HG02870 (cell line): ENCODE measurements around the gene PTPRCAP.
A peak's percentile ranks its signal among the peaks of the same experiment; 100 is the strongest.

Source experiments
- ATAC-seq: cut with Tn5 transposase; IDR thresholded peaks from one replicate; pipeline ENCODE4 v1.9.1; 2021; ENCODE audit warnings: mild to moderate bottlenecking, moderate library complexity; ENCODE audit not compliant: unreplicated experiment

Gene PTPRCAP

GRCh38 chr11:67398661-67399563 lies 38.6 kb downstream of the PTPRCAP start:
- no peak for ATAC-seq

- no peak for ATAC-seq
Observed at GRCh38 chr11:67397986-67398660, 39.4 kb downstream of the PTPRCAP start.

GRCh38 chr11:67397536-67397935 lies 39.9 kb downstream of the PTPRCAP start:
- ATAC-seq, result no peak

GRCh38 chr11:67396587-67397389 lies 40.7 kb downstream of the PTPRCAP start:
- no peak for ATAC-seq

GRCh38 chr11:67396259-67396581 lies 41.3 kb downstream of the PTPRCAP start:
- no peak for ATAC-seq

GRCh38 chr11:67395555-67396258 lies 41.8 kb downstream of the PTPRCAP start:
- no peak for ATAC-seq

GRCh38 chr11:67393990-67394389 lies 43.5 kb downstream of the PTPRCAP start:
- ATAC-seq, result no peak

- ATAC-seq, result no peak
Observed at GRCh38 chr11:67393437-67393836, 44.0 kb downstream of the PTPRCAP start.

- no peak for ATAC-seq
Observed at GRCh38 chr11:67392183-67392715, 45.2 kb downstream of the PTPRCAP start.

GRCh38 chr11:67391304-67392182 lies 45.9 kb downstream of the PTPRCAP start, which contains the start of gene RAD9A:
RAD9A (plus strand) TSS chr11:67391986; CDS start chr11:67392045, 59 bp downstream.
- ATAC-seq, result peak; percentile 62

- ATAC-seq, result no peak
Observed at GRCh38 chr11:67390947-67391303, 46.6 kb downstream of the PTPRCAP start.

- ATAC-seq, result no peak
Observed at GRCh38 chr11:67389477-67389876, 48.0 kb downstream of the PTPRCAP start.

GRCh38 chr11:67387518-67387917 lies 50.0 kb downstream of the PTPRCAP start:
- no peak for ATAC-seq

GRCh38 chr11:67387069-67387468 lies 50.4 kb downstream of the PTPRCAP start:
- no peak for ATAC-seq
